ENCODE data around the gene GABRD.

GABRD gene

DNA sequence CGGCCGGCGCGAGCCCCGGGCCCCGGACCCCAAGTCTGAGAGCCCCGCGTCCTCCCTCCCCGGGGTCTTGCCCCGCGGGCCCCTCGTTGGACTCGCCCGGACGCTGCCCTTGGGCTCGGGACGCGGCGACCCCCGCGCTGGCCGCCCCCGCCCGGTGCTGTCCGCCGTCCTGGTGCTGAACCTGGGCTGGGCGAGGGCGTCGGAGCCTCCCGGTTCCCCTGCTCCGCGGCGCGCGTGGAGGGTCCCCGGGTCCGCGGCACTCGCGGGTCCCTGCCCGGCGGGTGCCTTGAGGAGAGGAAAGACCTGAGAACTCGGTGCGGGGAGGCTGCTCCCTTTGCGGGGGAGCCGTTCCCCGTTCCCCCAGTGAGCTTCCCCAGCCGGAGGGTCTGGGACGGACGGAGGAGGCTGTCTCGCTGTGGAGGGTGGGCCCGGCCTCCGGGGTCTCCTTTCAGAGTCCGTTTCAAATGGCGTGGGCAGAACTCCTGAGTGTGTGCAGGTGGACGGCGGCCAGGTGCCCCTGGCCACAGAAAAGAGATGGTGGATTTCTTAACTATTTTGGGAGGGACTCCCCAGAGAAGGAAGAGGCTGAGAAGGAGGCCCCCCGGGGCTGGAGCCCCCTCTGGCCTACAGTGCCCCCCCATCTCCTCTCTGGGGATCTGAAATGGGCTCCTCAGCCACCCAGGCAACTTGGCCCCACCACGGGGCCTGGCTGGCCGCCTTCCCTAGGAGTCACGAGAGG lies 595 bp downstream of the GABRD start:
- DNase-seq (ENCODE audit: low read depth) = no peak

DNA sequence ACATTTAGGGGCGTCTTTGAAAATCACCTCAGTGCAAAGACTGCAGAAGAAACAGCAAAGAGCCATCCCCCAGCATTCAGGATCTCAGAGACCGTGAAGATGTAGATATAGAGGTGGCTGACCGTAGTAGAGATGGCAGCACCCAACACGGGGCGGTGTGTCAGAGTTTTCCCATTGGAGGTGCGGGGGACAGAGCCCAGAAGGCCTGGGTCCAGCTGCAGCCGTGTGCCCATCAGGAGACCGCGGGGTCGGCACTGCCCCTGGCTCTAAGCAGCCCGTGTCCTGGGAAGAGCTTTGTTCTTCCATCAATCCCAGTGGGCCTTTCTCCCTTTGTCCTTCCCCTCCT lies 1.1 kb downstream of the GABRD start:
- TF ChIP-seq, protein P1, sequence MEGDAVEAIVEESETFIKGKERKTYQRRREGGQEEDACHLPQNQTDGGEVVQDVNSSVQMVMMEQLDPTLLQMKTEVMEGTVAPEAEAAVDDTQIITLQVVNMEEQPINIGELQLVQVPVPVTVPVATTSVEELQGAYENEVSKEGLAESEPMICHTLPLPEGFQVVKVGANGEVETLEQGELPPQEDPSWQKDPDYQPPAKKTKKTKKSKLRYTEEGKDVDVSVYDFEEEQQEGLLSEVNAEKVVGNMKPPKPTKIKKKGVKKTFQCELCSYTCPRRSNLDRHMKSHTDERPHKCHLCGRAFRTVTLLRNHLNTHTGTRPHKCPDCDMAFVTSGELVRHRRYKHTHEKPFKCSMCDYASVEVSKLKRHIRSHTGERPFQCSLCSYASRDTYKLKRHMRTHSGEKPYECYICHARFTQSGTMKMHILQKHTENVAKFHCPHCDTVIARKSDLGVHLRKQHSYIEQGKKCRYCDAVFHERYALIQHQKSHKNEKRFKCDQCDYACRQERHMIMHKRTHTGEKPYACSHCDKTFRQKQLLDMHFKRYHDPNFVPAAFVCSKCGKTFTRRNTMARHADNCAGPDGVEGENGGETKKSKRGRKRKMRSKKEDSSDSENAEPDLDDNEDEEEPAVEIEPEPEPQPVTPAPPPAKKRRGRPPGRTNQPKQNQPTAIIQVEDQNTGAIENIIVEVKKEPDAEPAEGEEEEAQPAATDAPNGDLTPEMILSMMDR (IDR thresholded peaks at IDR 0.05; ENCODE audit: insufficient read depth, low read depth, low read length, missing control alignments) = no peak
- no peak overlapping the region for H3K4me3 ChIP-seq (ENCODE audit: low read length)
- DNase-seq (ENCODE audit: low read depth) = no peak

More for the DNA sequence above, 595 bp downstream of the GABRD start:
- TF ChIP-seq, protein P1 (IDR thresholded peaks at IDR 0.05; ENCODE audit: insufficient read depth, low read depth, low read length, missing control alignments) = no peak
- no peak overlapping the region for H3K4me3 ChIP-seq (ENCODE audit: low read length)

DNA sequence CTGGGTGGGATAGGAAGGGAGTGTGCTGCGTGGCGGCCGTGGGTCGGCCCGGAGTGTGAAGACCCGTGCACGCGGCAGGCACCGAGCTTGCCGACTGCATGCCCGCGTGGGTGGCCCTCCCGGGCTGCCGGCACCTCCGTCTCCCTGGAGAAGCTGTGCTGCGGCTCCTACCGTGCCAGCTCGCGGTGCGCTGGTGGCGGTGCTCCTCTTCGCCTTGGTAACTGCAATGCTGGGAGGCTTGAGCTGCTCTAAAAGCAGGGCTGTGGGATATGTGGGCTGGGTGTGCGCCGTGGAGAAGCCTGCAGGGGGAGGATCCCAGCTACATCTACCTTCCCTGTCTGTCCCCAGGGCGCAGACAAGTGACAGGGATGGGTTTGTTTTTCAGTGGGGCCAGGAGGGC lies 2.4 kb downstream of the GABRD start:
- H3K4me3 ChIP-seq (ENCODE audit: low read length) = no peak overlapping the region
- DNase-seq (ENCODE audit: low read depth) = no peak
- TF ChIP-seq, protein P1 (IDR thresholded peaks at IDR 0.05; ENCODE audit: insufficient read depth, low read depth, low read length, missing control alignments) = no peak

DNA sequence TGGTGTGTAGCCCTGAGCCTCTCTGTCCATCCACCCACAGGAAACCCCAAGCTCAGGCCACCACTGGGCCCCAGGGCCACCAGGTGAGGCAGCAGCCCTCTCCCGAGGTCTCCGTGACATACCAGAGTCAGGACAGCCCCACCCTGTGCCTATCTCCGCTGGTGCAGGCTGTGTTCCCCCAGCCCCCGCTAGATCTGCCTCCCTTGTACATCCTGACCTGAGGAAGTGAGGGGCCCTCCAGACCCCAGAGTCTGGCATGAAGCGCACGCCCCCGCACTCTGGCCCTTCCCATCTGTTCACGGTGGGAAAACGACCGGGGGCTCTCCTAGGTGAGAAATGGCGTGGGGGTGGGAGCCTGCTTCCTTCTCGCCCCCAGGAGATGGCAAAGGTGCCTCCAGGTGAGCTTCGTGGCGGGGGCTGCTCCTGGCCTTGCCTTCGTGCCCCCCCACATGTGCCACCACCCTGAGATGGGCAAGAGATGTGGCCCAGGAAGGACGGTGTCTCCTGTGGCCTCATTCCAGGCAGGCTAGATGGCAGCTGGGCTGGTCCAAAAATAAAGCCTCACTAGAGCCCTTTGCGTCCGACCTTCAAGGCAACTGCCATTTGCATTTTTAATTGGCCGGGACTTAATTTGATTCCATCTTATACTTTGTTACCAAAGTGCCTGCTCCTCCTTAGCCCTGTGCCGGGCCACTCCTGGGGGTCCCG lies 3.1 kb downstream of the GABRD start:
- no peak for DNase-seq (ENCODE audit: low read depth)
- TF ChIP-seq, protein P1 (IDR thresholded peaks at IDR 0.05; ENCODE audit: insufficient read depth, low read depth, low read length, missing control alignments) = no peak
- no peak overlapping the region for H3K4me3 ChIP-seq (ENCODE audit: low read length)

DNA sequence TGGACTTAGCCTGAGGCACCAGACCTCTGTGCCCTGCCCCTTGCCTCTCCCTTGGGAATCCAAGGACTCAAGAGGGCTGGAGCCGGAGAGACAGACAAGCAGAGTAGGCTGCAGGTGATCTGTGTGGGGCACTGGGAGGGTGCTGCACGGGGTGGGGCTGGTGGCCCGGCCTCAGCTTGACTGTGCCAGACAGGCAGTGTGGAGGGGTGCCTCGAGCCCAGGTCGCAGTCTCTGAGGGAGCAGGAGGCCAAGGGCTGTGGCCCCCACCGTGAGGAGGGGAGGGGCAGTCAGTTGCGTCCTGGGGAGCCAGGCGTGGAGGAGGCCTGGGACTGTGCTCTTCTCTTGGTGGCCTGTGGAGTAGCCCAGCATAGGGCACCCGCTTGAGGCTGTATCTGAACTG lies 4.0 kb downstream of the GABRD start:
- DNase-seq (ENCODE audit: low read depth) = no peak
- TF ChIP-seq, protein P1 (IDR thresholded peaks at IDR 0.05; ENCODE audit: insufficient read depth, low read depth, low read length, missing control alignments) = no peak
- H3K4me3 ChIP-seq (ENCODE audit: low read length) = no peak overlapping the region

DNA sequence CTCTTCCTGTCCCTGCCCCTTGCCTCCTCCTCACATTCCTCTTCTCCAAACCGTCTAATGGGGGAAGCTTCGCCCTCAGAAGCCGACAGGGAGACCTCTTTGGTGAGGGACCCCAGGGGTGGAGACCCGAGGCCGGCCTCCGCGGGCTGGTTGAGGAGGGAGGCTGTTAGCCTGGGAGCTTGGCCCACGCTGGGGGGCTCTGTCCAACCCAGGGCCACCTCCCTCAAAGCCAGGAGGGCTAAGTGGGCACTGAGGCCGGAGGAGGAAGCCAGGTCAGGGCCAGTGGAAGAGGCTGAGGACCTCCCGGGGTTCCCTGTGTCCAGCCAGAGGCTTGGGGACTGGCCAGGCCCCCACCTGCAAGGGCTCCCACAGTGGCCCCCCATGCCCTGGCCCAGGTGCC lies 5.3 kb downstream of the GABRD start:
- H3K4me3 ChIP-seq (ENCODE audit: low read length) = no peak overlapping the region
- TF ChIP-seq, protein P1 (IDR thresholded peaks at IDR 0.05; ENCODE audit: insufficient read depth, low read depth, low read length, missing control alignments) = no peak
- no peak for DNase-seq (ENCODE audit: low read depth)

Data from epithelial cell of esophagus (primary cell).